ENCODE measurements around the gene LPO. TPM values are rescaled to one million over a fixed set of nuclear protein-coding genes. Genes with fewer than 3 reads are reported as not detected.

LPO gene
- total RNA-seq, 1 donor from 2014 or later: not detected

DNA sequence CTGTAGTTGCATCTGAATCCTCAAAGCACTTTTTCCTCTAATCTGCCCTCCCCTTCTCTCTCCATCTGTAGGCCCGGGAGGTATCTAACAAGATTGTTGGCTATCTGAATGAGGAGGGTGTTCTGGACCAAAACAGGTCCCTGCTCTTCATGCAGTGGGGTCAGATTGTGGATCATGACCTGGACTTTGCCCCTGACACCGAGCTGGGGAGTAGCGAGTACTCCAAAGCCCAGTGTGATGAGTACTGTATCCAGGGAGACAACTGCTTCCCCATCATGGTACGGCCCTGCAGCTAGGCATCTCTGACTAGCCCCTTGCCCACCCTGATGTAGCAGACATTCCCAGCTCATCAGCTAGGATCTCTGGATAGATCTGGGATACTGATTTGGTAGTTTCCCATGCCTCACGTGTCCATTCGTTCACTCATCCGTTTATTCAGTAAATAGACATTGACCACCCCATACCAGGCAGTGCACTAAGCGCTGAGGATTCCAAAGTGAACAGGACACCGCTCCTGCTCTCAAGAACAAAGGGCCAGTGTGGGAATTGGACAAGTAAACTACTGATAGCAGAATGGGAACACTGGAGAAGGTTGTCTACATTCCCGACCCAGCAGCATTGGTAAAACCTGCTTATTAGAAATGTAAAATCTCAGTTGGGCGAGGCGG lies 12.1 kb downstream of the LPO start:
- no peak for TF ChIP-seq CTCF (IDR thresholded peaks at IDR 0.05; ENCODE audit: partially characterized antibody, unreplicated experiment)
- no peaks in the 10 kb centered on the region for H3K4me1 Mint-ChIP-seq (ENCODE audit: low read depth, unreplicated experiment)
- H3K36me3 Mint-ChIP-seq (ENCODE audit: unreplicated experiment): no peaks in the 10 kb centered on the region
- DNase-seq: no peak
- H3K27me3 Mint-ChIP-seq (ENCODE audit: unreplicated experiment): peaks cover 5% of the 10 kb centered on the region
- H3K27ac Mint-ChIP-seq (ENCODE audit: unreplicated experiment): no peak overlapping the region
- H3K4me3 Mint-ChIP-seq (ENCODE audit: unreplicated experiment): peak overlapping the region; percentile 5
- peaks cover 2% of the 10 kb centered on the region for H3K9me3 Mint-ChIP-seq (ENCODE audit: unreplicated experiment)

GRCh38 chr17:58252141-58252540 lies 13.8 kb downstream of the LPO start:
- Mint-ChIP-seq H3K4me3 (ENCODE audit: unreplicated experiment) (no peak overlapping the region), H3K9me3 (ENCODE audit: unreplicated experiment) (peaks cover 2% of the 10 kb centered on the region), H3K36me3 (ENCODE audit: unreplicated experiment) (no peaks in the 10 kb centered on the region), H3K4me1 (ENCODE audit: low read depth, unreplicated experiment) (no peaks in the 10 kb centered on the region), H3K27me3 (ENCODE audit: unreplicated experiment) (peaks cover 5% of the 10 kb centered on the region), H3K27ac (ENCODE audit: unreplicated experiment) (no peak overlapping the region)
- no peak for DNase-seq
- TF ChIP-seq CTCF (IDR thresholded peaks at IDR 0.05; ENCODE audit: partially characterized antibody, unreplicated experiment): no peak

DNA sequence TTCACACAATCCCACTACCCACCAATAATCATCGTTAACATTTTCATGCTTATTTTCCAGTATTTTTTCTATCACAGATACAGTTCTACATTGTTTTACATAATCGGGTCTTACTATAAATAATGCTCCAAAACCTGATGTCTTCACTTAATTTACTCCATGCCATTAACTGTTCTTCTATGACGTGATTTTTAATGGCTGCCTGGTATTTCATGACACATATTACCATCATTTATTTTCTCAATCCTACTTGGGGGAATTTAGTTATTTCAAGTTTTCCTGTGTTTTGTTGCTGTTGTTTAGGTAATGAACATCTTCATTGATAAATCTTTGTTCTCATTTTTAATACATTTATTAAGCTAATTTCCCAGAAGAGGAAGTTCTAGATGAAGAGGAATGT lies 14.7 kb downstream of the LPO start:
- no peak for DNase-seq
- Mint-ChIP-seq H3K27ac (ENCODE audit: unreplicated experiment) (no peak overlapping the region), H3K27me3 (ENCODE audit: unreplicated experiment) (peaks cover 3% of the 10 kb centered on the region), H3K9me3 (ENCODE audit: unreplicated experiment) (peaks cover 2% of the 10 kb centered on the region), H3K36me3 (ENCODE audit: unreplicated experiment) (no peaks in the 10 kb centered on the region), H3K4me1 (ENCODE audit: low read depth, unreplicated experiment) (no peaks in the 10 kb centered on the region), H3K4me3 (ENCODE audit: unreplicated experiment) (no peak overlapping the region)
- TF ChIP-seq CTCF (IDR thresholded peaks at IDR 0.05; ENCODE audit: partially characterized antibody, unreplicated experiment): no peak

DNA sequence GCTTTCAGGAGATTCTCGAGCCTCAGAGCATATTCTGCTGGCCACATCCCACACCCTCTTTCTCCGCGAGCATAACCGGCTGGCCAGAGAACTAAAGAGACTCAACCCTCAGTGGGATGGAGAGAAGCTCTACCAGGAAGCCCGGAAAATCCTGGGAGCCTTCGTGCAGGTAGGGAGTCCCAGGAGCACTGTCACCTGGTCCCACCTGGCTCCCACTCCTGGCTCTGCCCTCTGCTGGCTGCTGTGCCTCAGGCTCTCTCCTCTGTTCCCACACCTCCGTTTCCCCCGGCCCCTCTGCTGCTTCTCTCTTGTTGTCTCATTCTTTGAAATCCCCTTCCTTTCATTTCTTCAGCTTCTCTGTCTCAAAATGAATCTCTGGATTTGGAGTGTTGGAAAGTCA lies 16.4 kb downstream of the LPO start:
- no peaks in the 10 kb centered on the region for H3K36me3 Mint-ChIP-seq (ENCODE audit: unreplicated experiment)
- DNase-seq: no peak
- no peaks in the 10 kb centered on the region for H3K4me1 Mint-ChIP-seq (ENCODE audit: low read depth, unreplicated experiment)
- no peak overlapping the region for H3K27ac Mint-ChIP-seq (ENCODE audit: unreplicated experiment)
- peaks cover 2% of the 10 kb centered on the region for H3K9me3 Mint-ChIP-seq (ENCODE audit: unreplicated experiment)
- H3K4me3 Mint-ChIP-seq (ENCODE audit: unreplicated experiment): no peak overlapping the region
- no peak for TF ChIP-seq CTCF (IDR thresholded peaks at IDR 0.05; ENCODE audit: partially characterized antibody, unreplicated experiment)
- H3K27me3 Mint-ChIP-seq (ENCODE audit: unreplicated experiment): peaks cover 3% of the 10 kb centered on the region

- Mint-ChIP-seq H3K4me3 (ENCODE audit: unreplicated experiment) (no peak overlapping the region), H3K36me3 (ENCODE audit: unreplicated experiment) (peaks cover 6% of the 10 kb centered on the region), H3K27me3 (ENCODE audit: unreplicated experiment) (no peaks in the 10 kb centered on the region), H3K9me3 (ENCODE audit: unreplicated experiment) (peaks cover 2% of the 10 kb centered on the region), H3K4me1 (ENCODE audit: low read depth, unreplicated experiment) (no peaks in the 10 kb centered on the region), H3K27ac (ENCODE audit: unreplicated experiment) (no peak overlapping the region)
- no peak for DNase-seq
- no peak for TF ChIP-seq CTCF (IDR thresholded peaks at IDR 0.05; ENCODE audit: partially characterized antibody, unreplicated experiment)
These were observed 23.8 kb downstream of the LPO start for GRCh38 chr17:58262149-58262548.
